ENCODE data around the gene KHDRBS2. TPM values are rescaled to one million over a fixed set of nuclear protein-coding genes. Genes with fewer than 3 reads are reported as not detected.

The KHDRBS2 gene
- total and polyA plus RNA-seq, 2 of the 13 experiments (the other 11 are each of a cell fraction or from before 2014, with no cell fraction given), result not detected

GRCh38 chr6:61940919-61941318 lies 345.1 kb downstream of the KHDRBS2 start:
- no TSS peak for BruUV-seq (replicated peaks)
- TF ChIP-seq ZNF333 (CRISPR knock-in tag; IDR thresholded peaks at IDR 0.05; ENCODE audit: borderline replicate concordance) (no peak), TBL1XR1 (IDR thresholded peaks at IDR 0.05; ENCODE audit: borderline replicate concordance, low read length, partially characterized antibody) (no peak), KAT2B (IDR thresholded peaks at IDR 0.05; ENCODE audit: borderline replicate concordance, low read depth, low read length) (no peak), ZNF232 (CRISPR knock-in tag; IDR thresholded peaks at IDR 0.05; ENCODE audit: borderline replicate concordance) (no peak), IRF1 (CRISPR knock-in tag; IDR thresholded peaks at IDR 0.05; ENCODE audit: low read depth) (no peak), ZNF124 (CRISPR knock-in tag; IDR thresholded peaks at IDR 0.05) (no peak), REPIN1 (CRISPR knock-in tag; IDR thresholded peaks at IDR 0.05; ENCODE audit: borderline replicate concordance, low read depth) (no peak), KDM3A (CRISPR knock-in tag; IDR thresholded peaks at IDR 0.05; ENCODE audit: low read depth) (no peak), KDM5B (CRISPR knock-in tag; IDR thresholded peaks at IDR 0.05; ENCODE audit: borderline replicate concordance) (no peak), MTERF4 (CRISPR knock-in tag; IDR thresholded peaks at IDR 0.05) (no peak), RNF219 (CRISPR knock-in tag; IDR thresholded peaks at IDR 0.05) (no peak), ADNP (CRISPR knock-in tag; IDR thresholded peaks at IDR 0.05) (no peak), ZNF30 (CRISPR knock-in tag; IDR thresholded peaks at IDR 0.05) (no peak), STAG1 (CRISPR knock-in tag; IDR thresholded peaks at IDR 0.05) (no peak), AHR (CRISPR knock-in tag; IDR thresholded peaks at IDR 0.05) (no peak), ZNF891 (CRISPR knock-in tag; IDR thresholded peaks at IDR 0.05) (no peak)
- FAIRE-seq (no peak), ATAC-seq (no peak), DNase-seq (ENCODE audit: low spot score) (no peak)
- peaks cover 4% of the 10 kb centered on the region; the same call in 1 of the 2 replicates for H3K9me3 ChIP-seq (ENCODE audit: low read length)
- ChIA-PET POLR2A (no interaction called here), CTCF (ENCODE audit: low intra/inter-chr PET ratio, low total read pairs) (no interaction called here)
- H3K4me3 ChIP-seq (replicated peaks in 1 of 3; ENCODE audit: insufficient read depth in 1 of 3, low read depth in 2 of 3, low read length in 3 of 3), result no peak overlapping the region
- H4K20me1 ChIP-seq (ENCODE audit: insufficient read depth, low read length), result no peaks in the 10 kb centered on the region
- H3K36me3 ChIP-seq (replicated peaks in 1 of 2; ENCODE audit: control insufficient read depth in 1 of 2, insufficient read depth in 2 of 2, low read length in 2 of 2), result no peaks in the 10 kb centered on the region
- H3K4me1 ChIP-seq (ENCODE audit: insufficient read depth, low read length), result no peaks in the 10 kb centered on the region
- no peak overlapping the region for H3K4me2 ChIP-seq (ENCODE audit: low read depth, low read length)
- H3K27me3 ChIP-seq (ENCODE audit: control insufficient read depth in 1 of 2, insufficient read depth in 2 of 2, low read length in 2 of 2), result no peaks in the 10 kb centered on the region
- H3K79me2 ChIP-seq (ENCODE audit: insufficient read depth, low read length), result no peaks in the 10 kb centered on the region
- intact Hi-C loops (cut with micrococcal nuclease; ENCODE audit: unreplicated experiment), result no loop called here
- no peak overlapping the region for H3K9ac ChIP-seq (ENCODE audit: insufficient read depth, low read depth, low read length)
- H2AFZ ChIP-seq (ENCODE audit: low read length), result no peak overlapping the region
- WGBS (ENCODE audit: low lambda C conversion rate), result 0% methylated on average over 1 of the region's 2 CpGs
- in situ Hi-C loops (cut with HindIII; ENCODE audit: extremely low pct_ligation_motif_present, low pct_unique_long_range_greater_than_20kb), result no loop called here
- no peak overlapping the region for H3K27ac ChIP-seq (ENCODE audit: extremely low read length, insufficient read depth, low read length)

Data from HepG2 (cell line).